T-helper 2 cell treated with Interferon-gamma antibody and Interleukin-4, amounts not matched to agents 5 μg/mL and 100 μg/mL, for 36 hours (primary cell): Measurements from ENCODE around the gene CRYGD.
"Not testable (repeated sequence)": the region's sequence is repeated elsewhere in the genome, so short reads cannot be mapped to it uniquely, and the experiment has no call there.

Experiments
- DNase-seq: peaks from one replicate; pipeline ENCODE4 v3.0.0; 2021; ENCODE audit warnings: low spot score
- H3K27ac Mint-ChIP-seq: one replicate; pipeline ENCODE4 v1.8.0; 2021; ENCODE audit warnings: mild to moderate bottlenecking, mixed read lengths
- H3K27me3 Mint-ChIP-seq: one replicate; pipeline ENCODE4 v1.8.0; 2021; ENCODE audit warnings: low read depth, mixed read lengths
- H3K36me3 Mint-ChIP-seq: one replicate; pipeline ENCODE4 v1.8.0; 2021; ENCODE audit warnings: low read depth, mixed read lengths
- H3K4me1 Mint-ChIP-seq: one replicate; pipeline ENCODE4 v1.8.0; 2021; ENCODE audit warnings: low read depth, mixed read lengths
- H3K4me3 Mint-ChIP-seq: one replicate; pipeline ENCODE4 v1.8.0; 2022; ENCODE audit warnings: mild to moderate bottlenecking, moderate library complexity, mixed read lengths
- H3K9me3 Mint-ChIP-seq: one replicate; pipeline ENCODE4 v1.8.0; 2021; ENCODE audit warnings: mixed read lengths

CRYGD gene

DNA sequence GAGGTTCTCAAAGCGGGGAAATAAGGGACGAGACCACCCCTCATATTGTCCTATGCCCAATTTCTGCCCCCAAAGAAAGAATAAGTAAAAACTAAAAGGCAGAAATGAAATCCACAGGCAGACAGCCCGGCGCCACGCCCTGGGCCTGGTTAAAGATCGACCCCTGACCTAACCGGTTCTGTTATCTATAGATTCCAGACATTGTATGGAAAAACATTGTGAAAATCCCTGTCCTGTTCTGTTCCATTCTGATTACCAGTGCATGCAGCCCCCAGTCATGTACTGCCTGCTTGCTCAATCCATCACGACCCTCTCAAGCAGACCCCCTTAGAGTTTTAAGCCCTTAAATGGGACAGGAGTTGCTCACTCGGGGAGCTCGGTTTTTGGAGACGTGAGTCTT, 6.9 kb downstream of the CRYGD start:
- H3K27ac Mint-ChIP-seq, H3K4me3 Mint-ChIP-seq, DNase-seq, H3K9me3 Mint-ChIP-seq, H3K36me3 Mint-ChIP-seq, H3K4me1 Mint-ChIP-seq: not testable (repeated sequence)
- peaks cover 15% of the 10 kb centered on the region for H3K27me3 Mint-ChIP-seq

DNA sequence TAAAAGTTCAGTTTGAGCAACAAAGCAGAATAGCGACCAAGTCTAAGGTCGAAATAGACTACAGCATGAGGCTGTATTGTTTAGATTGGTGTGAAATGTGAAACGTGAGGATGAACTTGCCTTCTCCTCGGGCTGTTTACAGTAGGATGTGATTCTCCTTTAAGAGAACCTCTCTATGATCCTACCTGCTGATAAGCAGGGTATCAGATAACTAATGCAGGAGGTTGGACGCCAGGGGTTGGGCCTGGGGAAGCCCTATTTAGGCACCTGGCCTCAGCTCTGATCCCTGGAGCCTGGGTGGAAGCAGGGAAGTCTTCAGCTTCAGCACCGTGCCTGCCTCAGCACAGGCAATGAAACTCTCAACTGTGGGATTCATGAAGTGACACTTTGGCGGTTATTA, 11.4 kb downstream of the CRYGD start:
- no peaks in the 10 kb centered on the region for H3K9me3 Mint-ChIP-seq
- no peaks in the 10 kb centered on the region for H3K27me3 Mint-ChIP-seq
- no peaks in the 10 kb centered on the region for H3K4me1 Mint-ChIP-seq
- no peak for DNase-seq
- no peak overlapping the region for H3K4me3 Mint-ChIP-seq
- H3K36me3 Mint-ChIP-seq: no peaks in the 10 kb centered on the region
- H3K27ac Mint-ChIP-seq: no peak overlapping the region

DNA sequence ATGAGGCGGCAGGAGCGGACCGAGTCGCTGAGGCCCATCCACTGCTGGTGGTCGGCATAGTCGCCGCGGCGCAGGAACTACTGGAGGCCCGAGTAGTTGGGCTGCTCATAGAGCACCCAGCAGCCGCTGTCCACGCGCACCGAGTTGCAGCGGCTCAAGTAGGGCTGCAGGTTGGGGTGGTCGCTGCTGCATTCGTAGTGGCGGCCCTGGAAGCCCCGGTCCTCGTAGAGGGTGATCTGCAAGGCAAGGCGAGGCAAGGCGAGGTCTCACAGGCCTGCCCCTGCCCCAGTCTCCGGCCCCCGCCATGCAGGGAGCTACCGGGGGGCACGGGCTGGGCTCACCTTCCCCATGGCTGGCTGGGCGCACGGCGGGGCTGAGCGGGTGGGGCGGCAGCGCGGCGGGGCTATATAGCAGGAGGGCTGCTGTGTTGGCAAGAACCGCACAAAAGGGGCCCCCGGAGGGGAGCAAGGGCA, 12.0 kb downstream of the CRYGD start:
- DNase-seq, H3K9me3 Mint-ChIP-seq, H3K4me1 Mint-ChIP-seq, H3K36me3 Mint-ChIP-seq, H3K27ac Mint-ChIP-seq, H3K4me3 Mint-ChIP-seq, H3K27me3 Mint-ChIP-seq: not testable (repeated sequence)

DNA sequence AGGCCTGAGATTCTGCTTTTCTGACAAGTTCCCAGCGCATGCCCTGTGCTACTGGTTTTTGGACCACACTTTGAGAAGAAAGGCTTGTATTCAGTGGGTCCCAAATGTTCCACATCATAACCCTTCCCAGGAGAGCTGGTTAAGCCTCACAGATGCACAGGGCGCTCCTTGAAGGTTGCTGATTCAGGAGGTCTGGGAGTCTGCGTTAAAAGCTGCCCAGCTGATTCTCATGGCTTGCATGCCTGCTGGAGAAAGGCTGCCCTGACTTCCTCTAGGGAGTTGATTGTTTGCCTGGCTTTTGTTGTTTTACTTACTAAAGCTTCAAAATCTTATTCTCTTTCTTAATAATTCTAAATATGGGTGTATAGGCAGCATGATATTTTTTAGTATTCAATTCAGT, 20.7 kb downstream of the CRYGD start:
- DNase-seq: no peak

DNA sequence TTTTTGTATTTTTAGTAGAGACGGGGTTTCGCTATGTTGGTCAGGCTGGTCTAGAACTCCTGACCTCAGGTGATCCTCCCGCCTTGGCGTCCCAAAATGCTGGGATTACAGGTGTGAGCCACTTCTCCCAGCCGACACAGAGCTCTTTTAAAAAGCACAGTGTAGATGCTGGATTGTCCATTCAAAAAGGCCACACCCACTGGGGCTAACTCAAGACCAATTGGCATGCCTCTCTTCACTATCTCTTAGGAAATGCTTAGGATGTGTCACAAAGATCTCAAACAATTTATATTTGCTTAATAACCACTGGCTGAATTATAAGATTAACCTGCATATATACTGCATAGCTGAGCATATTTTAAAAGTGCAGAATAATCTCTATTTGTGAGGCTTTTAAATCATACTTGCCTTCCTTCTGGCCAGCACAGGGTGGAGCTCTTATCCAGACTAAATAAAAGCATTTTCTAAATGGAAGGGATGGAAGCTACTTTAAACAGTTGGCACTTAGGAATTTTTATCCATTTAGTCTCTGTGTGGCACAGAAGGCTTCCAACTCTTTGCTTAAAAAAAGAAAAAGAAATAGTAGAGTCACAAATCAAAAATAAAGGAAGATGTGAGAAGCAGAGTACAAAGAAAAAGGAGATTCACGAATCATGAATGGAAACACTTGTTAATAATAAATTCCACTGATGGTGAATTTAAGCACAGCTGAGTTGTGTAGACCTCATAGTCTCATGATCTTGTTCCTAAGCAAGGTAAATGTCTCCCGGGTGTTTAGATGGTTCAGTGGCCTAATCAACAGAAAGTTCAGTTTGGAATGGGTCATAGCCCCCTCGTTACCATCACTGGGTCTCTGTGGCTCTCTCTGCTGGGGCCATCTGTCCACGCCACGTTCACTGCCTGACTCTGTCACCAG, 22.4 kb downstream of the CRYGD start:
- no peak for DNase-seq
- Mint-ChIP-seq H3K36me3 (no peaks in the 10 kb centered on the region), H3K4me3 (peak overlapping the region; percentile 30), H3K27ac (peak overlapping the region; percentile 37), H3K4me1 (peaks cover 21% of the 10 kb centered on the region), H3K9me3 (no peaks in the 10 kb centered on the region), H3K27me3 (peaks cover 7% of the 10 kb centered on the region)

More for the DNA sequence above, 20.7 kb downstream of the CRYGD start:
- peaks cover 7% of the 10 kb centered on the region for H3K27me3 Mint-ChIP-seq
- H3K4me3 Mint-ChIP-seq: no peak overlapping the region
- peaks cover 21% of the 10 kb centered on the region for H3K4me1 Mint-ChIP-seq
- no peak overlapping the region for H3K27ac Mint-ChIP-seq
- H3K9me3 Mint-ChIP-seq: no peaks in the 10 kb centered on the region
- H3K36me3 Mint-ChIP-seq: no peaks in the 10 kb centered on the region

DNA sequence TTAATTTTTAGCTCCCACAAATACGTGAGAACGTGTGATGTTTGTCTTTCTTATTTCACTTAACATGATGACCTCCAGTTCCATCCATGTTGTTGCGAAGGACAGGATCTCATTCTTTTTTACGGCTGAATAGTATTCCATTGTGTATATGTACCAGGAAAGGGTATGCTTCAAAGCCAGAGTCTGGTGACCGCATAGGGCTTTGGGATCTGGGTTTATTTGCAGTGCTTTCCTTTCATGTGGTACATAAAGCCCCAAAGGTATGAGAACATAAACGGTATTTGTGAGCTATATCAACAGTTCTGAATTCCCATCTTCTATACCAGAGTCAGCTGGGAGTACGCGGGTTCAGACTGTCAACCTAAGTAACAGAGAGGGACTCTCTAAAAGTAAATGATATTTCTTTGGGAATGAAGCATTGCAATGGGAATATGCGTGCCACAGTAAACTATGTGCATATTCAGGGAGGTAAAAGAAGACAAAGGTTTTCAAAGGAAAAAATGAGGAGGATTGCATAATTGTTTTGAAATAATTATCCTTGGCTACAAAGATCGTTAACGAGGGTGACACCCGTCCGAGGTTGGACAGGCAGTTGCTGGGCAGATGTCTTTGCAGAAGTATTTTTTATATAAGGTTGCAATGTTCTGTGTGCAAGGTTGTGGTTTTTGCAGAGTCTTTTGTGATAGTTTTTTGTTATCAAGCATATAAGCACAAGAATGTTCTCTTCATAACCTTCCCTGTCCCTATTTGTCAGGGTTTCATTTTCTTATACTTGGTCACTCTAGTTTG, 24.4 kb downstream of the CRYGD start:
- peaks cover 5% of the 10 kb centered on the region for H3K27me3 Mint-ChIP-seq

DNA sequence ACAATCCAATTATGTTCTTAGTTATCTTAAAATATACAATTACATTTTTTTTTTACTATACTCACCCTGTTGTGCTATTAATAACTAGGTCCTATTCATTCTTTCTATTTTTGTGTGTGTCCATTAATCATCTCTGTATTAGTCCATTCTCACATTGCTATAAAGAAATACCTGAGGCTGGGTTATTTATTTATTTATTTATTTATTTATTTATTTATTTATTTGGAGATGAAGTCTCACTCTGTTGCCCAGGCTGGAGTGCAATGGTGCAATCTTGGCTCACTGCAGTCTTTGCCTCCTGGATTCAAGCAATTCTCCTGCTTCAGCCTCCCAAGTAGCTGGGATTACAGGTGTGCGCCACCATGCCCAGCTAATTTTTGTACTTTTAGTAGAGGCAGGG, 25.6 kb downstream of the CRYGD start:
- not testable (repeated sequence) for DNase-seq, H3K4me3 Mint-ChIP-seq, H3K27ac Mint-ChIP-seq, H3K36me3 Mint-ChIP-seq, H3K9me3 Mint-ChIP-seq, H3K27me3 Mint-ChIP-seq
- peaks cover 21% of the 10 kb centered on the region for H3K4me1 Mint-ChIP-seq

More for the DNA sequence above, 24.4 kb downstream of the CRYGD start:
- Mint-ChIP-seq H3K4me1 (peaks cover 21% of the 10 kb centered on the region), H3K36me3 (no peaks in the 10 kb centered on the region), H3K9me3 (no peaks in the 10 kb centered on the region), H3K4me3 (peak overlapping the region; percentile 51), H3K27ac (no peak overlapping the region)
- DNase-seq: no peak

DNA sequence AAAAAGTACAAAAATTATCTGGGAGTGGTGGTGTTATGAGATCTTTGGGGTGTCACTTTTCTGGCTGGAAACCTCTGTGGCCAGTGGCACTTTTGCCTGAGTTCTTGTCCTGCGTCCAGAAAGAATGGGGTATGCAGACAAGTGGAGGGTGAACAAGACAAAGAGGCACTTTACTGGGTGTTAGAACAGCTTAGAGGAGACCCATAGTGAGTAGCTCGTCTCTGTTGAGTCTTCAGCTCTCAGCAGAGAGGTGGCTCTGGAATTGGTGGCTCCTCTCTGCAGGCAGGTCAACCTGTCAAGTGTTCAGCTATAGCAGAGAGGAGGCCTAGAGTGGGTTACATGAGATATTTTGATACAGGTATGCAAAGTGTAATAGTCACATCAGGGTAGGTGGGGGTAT, 26.1 kb downstream of the CRYGD start:
- Mint-ChIP-seq H3K27me3 (peaks cover 5% of the 10 kb centered on the region), H3K36me3 (no peaks in the 10 kb centered on the region), H3K4me3 (no peak overlapping the region)

DNA sequence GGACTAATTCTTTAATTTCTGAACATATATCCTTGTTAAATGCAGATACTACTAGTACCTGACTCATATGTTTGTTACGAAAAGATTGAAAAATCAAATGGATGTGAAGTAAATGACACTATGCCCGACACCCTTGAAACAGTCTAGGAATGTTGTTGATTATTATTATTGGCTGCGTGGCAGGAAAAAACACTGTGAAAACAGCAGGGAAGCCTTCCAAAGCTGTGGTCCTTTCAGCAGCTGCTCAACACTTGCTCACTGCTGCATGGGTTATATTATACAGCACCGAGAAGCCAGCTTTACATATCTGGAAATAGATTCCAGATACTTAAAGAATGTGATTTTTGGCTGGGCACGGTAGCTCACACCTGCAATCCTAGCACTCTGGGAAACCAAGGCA, 26.5 kb downstream of the CRYGD start:
- Mint-ChIP-seq H3K4me3 (no peak overlapping the region), H3K27ac (no peak overlapping the region), H3K36me3 (no peaks in the 10 kb centered on the region), H3K9me3 (no peaks in the 10 kb centered on the region), H3K27me3 (peaks cover 5% of the 10 kb centered on the region), H3K4me1 (peaks cover 21% of the 10 kb centered on the region)
- DNase-seq: no peak

More for the DNA sequence above, 26.1 kb downstream of the CRYGD start:
- Mint-ChIP-seq H3K4me1 (peaks cover 21% of the 10 kb centered on the region), H3K27ac (no peak overlapping the region), H3K9me3 (no peaks in the 10 kb centered on the region)
- DNase-seq: no peak

DNA sequence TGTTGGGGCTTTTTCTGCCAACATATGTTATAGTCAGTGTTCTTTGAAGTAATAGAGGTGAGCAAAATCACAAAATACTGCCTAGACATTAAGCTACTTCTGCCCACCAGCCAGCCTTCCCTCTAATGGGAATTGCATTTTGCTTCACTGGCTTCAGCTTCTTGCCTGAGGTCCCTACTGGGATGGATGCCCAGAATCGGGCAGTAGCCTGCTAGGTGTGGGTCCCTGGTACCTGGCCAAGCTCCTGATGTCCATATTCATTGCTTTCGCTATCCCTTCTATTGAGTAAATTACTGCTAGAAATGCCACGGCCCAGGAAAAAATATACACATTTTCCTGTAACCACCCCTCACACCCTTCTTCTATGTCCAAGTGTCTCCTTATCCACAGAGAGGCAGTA, 27.0 kb downstream of the CRYGD start:
- no peak overlapping the region for H3K4me3 Mint-ChIP-seq
- no peaks in the 10 kb centered on the region for H3K36me3 Mint-ChIP-seq
- peaks cover 5% of the 10 kb centered on the region for H3K27me3 Mint-ChIP-seq
- no peak for DNase-seq
- H3K27ac Mint-ChIP-seq: no peak overlapping the region
- H3K9me3 Mint-ChIP-seq: no peaks in the 10 kb centered on the region
- H3K4me1 Mint-ChIP-seq: peaks cover 21% of the 10 kb centered on the region

DNA sequence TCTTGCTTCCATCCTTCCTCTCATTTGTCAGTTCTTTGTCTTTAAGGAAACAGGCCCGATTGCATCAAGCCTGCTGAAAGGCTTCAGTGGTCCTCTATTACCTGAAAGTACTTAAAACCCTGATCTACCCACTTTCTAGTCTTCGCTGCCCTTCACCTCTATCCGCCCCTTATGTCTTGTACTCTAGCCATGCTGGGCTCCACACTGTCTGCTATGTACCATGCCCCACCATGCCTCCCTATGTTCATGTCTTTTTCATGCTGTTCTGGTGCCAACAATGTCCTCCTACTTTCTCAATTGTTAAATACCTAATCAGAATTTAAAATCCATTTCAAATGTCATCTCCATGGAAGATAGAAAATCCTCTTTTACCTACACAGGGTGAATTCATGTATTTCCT, 28.2 kb downstream of the CRYGD start:
- Mint-ChIP-seq H3K9me3 (no peaks in the 10 kb centered on the region), H3K4me3 (no peak overlapping the region), H3K27ac (no peak overlapping the region), H3K27me3 (peaks cover 5% of the 10 kb centered on the region), H3K4me1 (peaks cover 13% of the 10 kb centered on the region), H3K36me3 (no peaks in the 10 kb centered on the region)
- DNase-seq: no peak

DNA sequence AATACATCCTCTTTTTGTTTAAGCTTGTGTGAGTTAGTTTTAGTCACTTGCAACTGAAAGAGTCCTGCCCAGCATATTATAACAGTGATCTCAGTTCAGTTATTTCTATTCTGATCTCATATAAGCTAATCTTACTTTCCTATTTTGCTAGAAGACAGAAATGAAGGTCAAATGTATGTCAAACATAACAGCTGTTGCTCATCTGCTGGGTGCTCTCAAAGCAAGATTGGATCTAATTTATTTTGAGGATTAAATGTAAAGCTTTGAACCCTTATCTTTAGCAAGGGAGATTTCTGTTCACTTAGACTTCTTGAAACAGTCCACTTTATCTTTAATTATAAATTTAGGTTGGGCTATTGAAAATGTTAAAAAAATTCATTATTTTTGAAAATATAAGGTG, 31.2 kb downstream of the CRYGD start:
- H3K9me3 Mint-ChIP-seq: no peaks in the 10 kb centered on the region
- H3K4me1 Mint-ChIP-seq: no peaks in the 10 kb centered on the region
- H3K4me3 Mint-ChIP-seq: no peak overlapping the region
- H3K36me3 Mint-ChIP-seq: no peaks in the 10 kb centered on the region
- H3K27me3 Mint-ChIP-seq: peaks cover 8% of the 10 kb centered on the region
- no peak overlapping the region for H3K27ac Mint-ChIP-seq
- no peak for DNase-seq

DNA sequence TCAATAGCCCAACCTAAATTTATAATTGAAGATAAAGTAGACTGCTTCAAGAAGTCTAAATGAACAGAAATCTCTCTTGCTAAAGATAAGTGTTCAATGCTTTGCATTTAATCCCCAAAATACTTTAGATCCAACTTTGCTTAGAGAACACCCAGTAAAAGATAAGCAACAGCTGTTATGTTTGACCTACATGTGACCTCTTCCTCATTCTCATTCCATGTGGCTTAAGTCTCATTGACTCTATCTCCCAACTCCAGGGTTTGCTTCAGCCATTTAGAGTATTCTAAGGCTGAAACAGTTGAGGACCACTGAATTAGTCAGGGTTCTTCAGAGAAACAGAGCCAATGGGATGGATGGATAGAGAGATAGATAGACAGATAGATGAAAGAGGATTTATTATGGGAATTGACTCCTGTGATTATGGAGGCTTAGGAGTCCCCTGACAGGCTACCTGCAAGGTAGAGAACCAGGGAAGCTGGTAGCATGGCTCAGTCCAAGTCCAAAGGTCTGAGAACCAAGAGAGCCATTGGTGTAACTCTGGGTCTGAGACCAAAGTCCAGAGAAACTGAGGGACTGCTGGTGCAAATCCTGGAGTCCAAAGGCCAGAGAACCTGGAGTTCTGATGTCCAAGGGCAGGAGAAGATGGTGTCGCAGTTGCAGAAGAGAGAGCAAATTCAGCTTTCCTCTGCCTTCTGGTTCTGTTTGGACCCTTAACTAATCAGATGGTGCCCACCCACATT, 32.1 kb downstream of the CRYGD start:
- H3K4me3 Mint-ChIP-seq: no peak overlapping the region
- H3K4me1 Mint-ChIP-seq: no peaks in the 10 kb centered on the region
- no peak for DNase-seq
- peaks cover 8% of the 10 kb centered on the region for H3K27me3 Mint-ChIP-seq
- no peaks in the 10 kb centered on the region for H3K36me3 Mint-ChIP-seq
- H3K9me3 Mint-ChIP-seq: no peaks in the 10 kb centered on the region
- H3K27ac Mint-ChIP-seq: no peak overlapping the region

DNA sequence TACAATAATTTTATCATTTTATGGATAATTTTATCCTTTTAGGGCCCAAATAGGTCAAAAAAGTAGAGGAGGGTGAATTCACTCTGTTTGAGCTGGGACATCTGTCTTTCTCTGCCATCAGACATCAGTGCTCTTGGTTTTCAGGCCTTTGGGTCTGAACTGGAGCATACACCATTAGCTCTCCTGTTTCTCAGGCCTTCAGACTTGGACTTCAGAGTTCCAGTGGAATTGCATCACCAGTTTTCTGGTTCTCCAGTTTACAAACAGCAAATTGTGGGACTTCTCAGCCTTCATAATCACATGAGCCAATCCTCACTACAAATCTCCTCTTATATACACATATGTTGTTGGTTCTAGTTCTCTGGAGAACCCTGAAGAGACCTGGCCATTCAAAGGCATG, 33.9 kb downstream of the CRYGD start:
- H3K27me3 Mint-ChIP-seq: peaks cover 8% of the 10 kb centered on the region
- H3K9me3 Mint-ChIP-seq: no peaks in the 10 kb centered on the region
- no peak overlapping the region for H3K4me3 Mint-ChIP-seq
- no peaks in the 10 kb centered on the region for H3K36me3 Mint-ChIP-seq
- no peak for DNase-seq
- H3K27ac Mint-ChIP-seq: no peak overlapping the region
- no peaks in the 10 kb centered on the region for H3K4me1 Mint-ChIP-seq
